Measurements from ENCODE around the gene DCLRE1B. TPM values are rescaled to one million over a fixed set of nuclear protein-coding genes. Genes with fewer than 3 reads are reported as not detected.

The DCLRE1B gene
- total and polyA plus RNA-seq, 10 donors, result 1.9 to 10.5 (median 7.3) TPM

GRCh38 chr1:113901191-113901590, 3.9 kb upstream of the DCLRE1B start:
- Histone ChIP-seq H3K4me3 (peak overlapping the region in 1 of 8 donors; percentile 4), H3K27me3 (replicated peaks in 1 of 7) (no peaks in the 10 kb centered on the region), H3K9me3 (no peaks in the 10 kb centered on the region), H3K27ac (peak overlapping the region in 4 of 8 donors; percentile 15 to 96 (median 74)), H3K36me3 (peaks cover 0 to 66% (median 46%) of the 10 kb centered on the region in 6 donors), H3K4me1 (peaks cover 10 to 92% (median 55%) of the 10 kb centered on the region in 6 donors)
- TF ChIP-seq POLR2A (IDR thresholded peaks at IDR 0.05) (no peak), CTCF (IDR thresholded peaks at IDR 0.05 in 8 of 11, conservative IDR thresholded peaks at IDR 0.05 in 3 of 11) (no peak), POLR2AphosphoS5 (IDR thresholded peaks at IDR 0.05) (no peak)
- DNase-seq, result no peak
- 29 to 68% (median 37%) methylated on average over 3 of the region's 3 CpGs for WGBS, 5 donors
- intact Hi-C loops (cut with DNase I; ENCODE audit: low total_unique reads), result loop anchor here (10.0 kb wide), 1 partner anchor 66 kb away; no protein-coding TSS in a partner anchor

DNA sequence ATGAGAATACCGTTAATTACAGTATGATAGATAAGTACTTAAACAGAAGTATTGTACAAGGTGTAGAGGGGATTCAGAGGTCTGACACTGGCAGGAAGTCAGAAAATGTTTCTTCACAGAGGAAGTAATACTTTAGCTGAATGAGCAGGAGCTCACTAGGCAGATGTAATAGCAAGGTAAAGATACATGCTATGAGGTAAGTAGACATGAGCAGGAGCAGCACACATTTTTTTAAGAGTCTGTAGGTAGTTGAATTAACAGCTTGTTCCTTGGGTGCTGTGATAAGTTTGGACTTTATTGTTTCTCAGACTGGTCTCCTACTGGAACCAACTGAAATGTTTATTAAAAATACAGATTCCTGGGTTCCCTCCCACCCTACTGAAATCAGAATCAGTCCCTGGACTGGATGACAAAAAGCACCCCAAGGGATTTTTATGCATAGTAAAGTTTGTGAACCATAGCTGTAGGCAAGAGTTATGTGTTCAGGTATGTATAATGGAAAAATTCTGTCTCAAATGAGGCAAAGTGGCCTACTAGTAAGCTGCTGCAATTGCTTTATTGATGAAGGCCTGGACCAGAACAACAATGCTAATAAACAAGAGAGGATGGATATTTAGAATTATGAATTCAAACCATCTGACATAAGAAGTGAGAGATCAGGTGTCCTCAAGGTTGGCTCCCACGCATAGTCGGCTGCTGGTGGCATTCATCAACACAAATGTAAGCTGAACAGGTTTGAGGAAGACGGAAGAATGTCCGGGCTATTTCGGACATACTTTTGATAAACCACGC, 1.4 kb upstream of the DCLRE1B start:
- peak overlapping the region; percentile 87 to 98 (median 92) for H3K27ac ChIP-seq
- 7 to 15% (median 8%) methylated on average over 7 of the region's 7 CpGs for WGBS, 5 donors
- no peaks in the 10 kb centered on the region for H3K9me3 ChIP-seq
- intact Hi-C loops (cut with DNase I; ENCODE audit: low total_unique reads), result loop anchor here (10.0 kb wide), 1 partner anchor 69 kb away; no protein-coding TSS in a partner anchor
- H3K36me3 ChIP-seq, result peaks cover 1 to 61% (median 30%) of the 10 kb centered on the region in 6 donors
- TF ChIP-seq CTCF (IDR thresholded peaks at IDR 0.05 in 8 of 11, conservative IDR thresholded peaks at IDR 0.05 in 3 of 11), result no peak
- no peak for TF ChIP-seq POLR2A (IDR thresholded peaks at IDR 0.05)
- TF ChIP-seq POLR2AphosphoS5 (IDR thresholded peaks at IDR 0.05), result no peak
- DNase-seq, result no peak
- no peaks in the 10 kb centered on the region for H3K27me3 ChIP-seq (replicated peaks in 1 of 7)
- peak overlapping the region; percentile 64 to 90 (median 74) for H3K4me3 ChIP-seq
- peaks cover 12 to 92% (median 55%) of the 10 kb centered on the region in 6 donors for H3K4me1 ChIP-seq

DNA sequence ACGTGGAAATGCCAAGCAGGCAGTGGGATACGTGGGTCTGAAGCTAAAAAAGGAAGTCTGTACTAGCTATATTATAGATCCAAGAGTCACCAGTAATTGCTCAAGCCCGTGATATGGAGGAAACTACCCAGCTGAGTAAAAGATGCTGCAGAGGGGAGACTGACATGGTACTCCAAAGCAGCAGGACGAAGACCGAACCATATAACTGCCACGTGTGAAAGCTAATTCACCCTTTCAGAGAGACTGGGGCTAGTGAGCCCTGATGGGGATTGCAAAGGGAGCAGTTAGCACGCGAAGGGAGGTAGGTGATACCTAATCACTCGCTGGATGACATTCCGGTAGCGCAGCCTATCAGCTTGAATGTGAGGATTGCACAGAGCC, 843 bp upstream of the DCLRE1B start:
- TF ChIP-seq CTCF (IDR thresholded peaks at IDR 0.05 in 8 of 11, conservative IDR thresholded peaks at IDR 0.05 in 3 of 11), result no peak
- no peak for TF ChIP-seq POLR2A (IDR thresholded peaks at IDR 0.05)
- TF ChIP-seq POLR2AphosphoS5 (IDR thresholded peaks at IDR 0.05), result no peak
- no peak for DNase-seq
- no peaks in the 10 kb centered on the region for H3K9me3 ChIP-seq
- H3K4me1 ChIP-seq, result peaks cover 12 to 92% (median 49%) of the 10 kb centered on the region in 6 donors
- 0 to 2% (median 0%) methylated on average over 11 of the region's 11 CpGs for WGBS, 5 donors
- no peaks in the 10 kb centered on the region for H3K27me3 ChIP-seq (replicated peaks in 1 of 7)
- H3K4me3 ChIP-seq, result peak overlapping the region; percentile 64 to 90 (median 74)
- peaks cover 3 to 61% (median 28%) of the 10 kb centered on the region in 6 donors for H3K36me3 ChIP-seq
- intact Hi-C loops (cut with DNase I; ENCODE audit: low total_unique reads), result loop anchor here (10.0 kb wide), 1 partner anchor 69 kb away; no protein-coding TSS in a partner anchor
- H3K27ac ChIP-seq, result peak overlapping the region; percentile 87 to 98 (median 92)

DNA sequence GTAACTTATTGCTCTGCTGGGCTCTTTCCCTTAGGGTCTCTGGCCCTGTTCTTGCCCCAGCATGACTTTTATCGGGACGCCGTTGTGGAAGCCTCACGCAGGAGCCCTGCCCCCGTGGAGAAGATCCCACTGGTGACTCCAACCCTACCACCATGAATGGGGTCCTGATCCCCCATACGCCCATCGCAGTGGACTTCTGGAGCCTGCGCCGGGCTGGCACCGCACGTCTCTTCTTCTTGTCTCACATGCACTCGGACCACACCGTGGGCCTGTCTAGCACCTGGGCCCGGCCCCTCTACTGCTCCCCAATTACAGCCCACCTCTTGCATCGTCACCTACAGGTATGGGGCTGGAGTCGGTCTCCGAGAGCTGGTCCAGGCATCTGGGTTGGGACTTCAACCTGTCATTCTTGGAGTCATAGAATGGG, 322 bp downstream of the DCLRE1B start:
- peak in 1 of 11 experiments; percentile 8 for TF ChIP-seq CTCF (IDR thresholded peaks at IDR 0.05 in 8 of 11, conservative IDR thresholded peaks at IDR 0.05 in 3 of 11)
- TF ChIP-seq POLR2A (IDR thresholded peaks at IDR 0.05), result no peak
- no peak for TF ChIP-seq POLR2AphosphoS5 (IDR thresholded peaks at IDR 0.05)
- 0 to 1% (median 1%) methylated on average over 17 of the region's 17 CpGs for WGBS, 5 donors
- H3K4me3 ChIP-seq, result peak overlapping the region; percentile 64 to 90 (median 82)
- H3K4me1 ChIP-seq, result peaks cover 12 to 80% (median 49%) of the 10 kb centered on the region in 6 donors
- H3K9me3 ChIP-seq, result no peaks in the 10 kb centered on the region
- H3K36me3 ChIP-seq, result peaks cover 3 to 61% (median 23%) of the 10 kb centered on the region in 6 donors
- peak overlapping the region; percentile 87 to 98 (median 92) for H3K27ac ChIP-seq
- DNase-seq, result peak; percentile 92
- intact Hi-C loops (cut with DNase I; ENCODE audit: low total_unique reads), result loop anchor here (10.0 kb wide), 1 partner anchor 71 kb away; no protein-coding TSS in a partner anchor
- H3K27me3 ChIP-seq (replicated peaks in 1 of 7), result no peaks in the 10 kb centered on the region

All from spleen (tissue), 11 donors.